ENCODE results near the gene ATXN10.

ATXN10 gene

DNA sequence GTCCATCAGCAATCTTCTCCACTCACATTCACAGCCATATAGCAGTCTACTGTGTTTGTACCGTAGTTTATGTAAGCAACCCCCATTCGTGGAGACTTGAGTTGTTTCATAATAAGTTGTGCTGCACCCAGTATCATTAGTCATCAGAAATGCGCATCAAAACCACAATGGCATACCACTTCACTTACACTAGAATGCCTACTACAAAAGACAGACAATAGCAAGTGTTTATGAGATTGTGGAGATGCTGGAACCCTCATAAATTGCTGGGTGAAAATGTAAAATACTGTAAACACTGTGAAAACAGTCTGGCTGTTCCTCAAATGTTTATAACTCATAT lies 133.3 kb downstream of the ATXN10 start:
- Histone ChIP-seq H3K9ac (ENCODE audit: low read depth, low read length) (no peak overlapping the region), H3K4me1 (ENCODE audit: control insufficient read depth, insufficient read depth, low read length) (no peaks in the 10 kb centered on the region; the same call in 1 of the 2 replicates), H3K4me3 (ENCODE audit: low read depth, low read length) (no peak overlapping the region), H3K27ac (ENCODE audit: low read depth, low read length) (no peak overlapping the region), H3K27me3 (ENCODE audit: control insufficient read depth, insufficient read depth, low read length) (no peaks in the 10 kb centered on the region), H3K36me3 (ENCODE audit: control insufficient read depth, insufficient read depth, low read length) (peaks cover 18% of the 10 kb centered on the region), H3K9me3 (ENCODE audit: control insufficient read depth, insufficient read depth, low read length) (no peaks in the 10 kb centered on the region)

DNA sequence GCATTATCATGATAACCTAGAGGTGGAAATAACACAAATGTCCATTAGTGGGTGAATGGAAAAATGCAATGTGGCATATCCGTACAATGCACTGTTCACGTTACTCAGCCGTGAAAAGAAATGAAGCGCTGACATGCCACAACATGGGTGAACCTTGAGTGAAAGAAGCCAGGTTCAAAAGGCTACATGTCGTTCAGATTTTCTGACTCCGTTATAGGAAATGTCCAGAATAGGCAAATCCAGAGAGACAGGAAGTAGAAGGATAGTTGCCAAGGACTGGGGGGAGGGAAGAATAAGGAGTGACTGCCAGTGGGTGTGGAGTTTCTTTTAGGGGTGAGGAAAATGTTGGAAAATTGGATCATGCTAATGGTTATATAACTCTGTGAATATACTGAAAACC lies 133.8 kb downstream of the ATXN10 start:
- Histone ChIP-seq H3K27me3 (ENCODE audit: control insufficient read depth, insufficient read depth, low read length) (no peaks in the 10 kb centered on the region), H3K4me1 (ENCODE audit: control insufficient read depth, insufficient read depth, low read length) (no peaks in the 10 kb centered on the region; the same call in 1 of the 2 replicates), H3K9ac (ENCODE audit: low read depth, low read length) (no peak overlapping the region), H3K36me3 (ENCODE audit: control insufficient read depth, insufficient read depth, low read length) (peaks cover 18% of the 10 kb centered on the region), H3K9me3 (ENCODE audit: control insufficient read depth, insufficient read depth, low read length) (no peaks in the 10 kb centered on the region), H3K4me3 (ENCODE audit: low read depth, low read length) (no peak overlapping the region), H3K27ac (ENCODE audit: low read depth, low read length) (no peak overlapping the region)

DNA sequence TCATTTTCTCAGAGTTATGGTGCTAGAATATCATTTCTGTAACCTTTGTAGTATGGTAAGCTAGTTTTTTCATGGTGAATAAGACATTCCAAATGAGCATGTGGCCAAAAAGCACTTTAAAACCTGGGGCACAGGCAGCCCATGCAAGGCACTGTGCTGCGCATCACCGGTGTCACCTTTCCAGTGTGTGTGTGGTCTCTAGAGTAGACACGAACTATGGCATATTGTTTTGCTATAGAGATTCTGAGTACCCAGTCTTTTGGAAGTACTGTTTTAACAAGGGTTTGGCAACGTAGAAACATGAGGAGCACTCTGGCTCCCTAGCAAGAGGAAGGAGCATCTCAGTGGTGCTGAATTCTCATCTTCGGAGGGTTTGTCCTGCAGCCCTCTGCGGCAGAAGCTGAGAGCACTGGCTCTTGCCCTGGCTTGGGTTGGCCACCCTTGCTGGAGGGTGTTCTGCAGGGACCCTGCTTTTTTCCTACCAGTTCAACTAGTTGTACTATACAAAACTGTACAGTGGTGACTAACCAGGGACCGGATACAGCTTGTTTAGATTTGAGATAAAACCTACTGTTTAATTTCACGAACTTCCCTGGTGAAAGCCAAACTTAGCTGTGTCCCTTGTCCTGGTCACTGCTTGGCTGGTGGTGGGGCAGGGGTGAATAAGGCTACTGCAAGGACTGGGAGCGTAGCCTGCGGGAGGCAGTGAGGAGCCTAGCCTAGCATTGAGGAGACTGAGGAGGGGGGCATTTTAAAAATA lies 135.7 kb downstream of the ATXN10 start:
- Histone ChIP-seq H3K27me3 (ENCODE audit: control insufficient read depth, insufficient read depth, low read length) (no peaks in the 10 kb centered on the region), H3K4me1 (ENCODE audit: control insufficient read depth, insufficient read depth, low read length) (no peaks in the 10 kb centered on the region; the same call in 1 of the 2 replicates), H3K36me3 (ENCODE audit: control insufficient read depth, insufficient read depth, low read length) (peaks cover 30% of the 10 kb centered on the region), H3K9ac (ENCODE audit: low read depth, low read length) (no peak overlapping the region), H3K9me3 (ENCODE audit: control insufficient read depth, insufficient read depth, low read length) (no peaks in the 10 kb centered on the region), H3K27ac (ENCODE audit: low read depth, low read length) (no peak overlapping the region), H3K4me3 (ENCODE audit: low read depth, low read length) (no peak overlapping the region)

DNA sequence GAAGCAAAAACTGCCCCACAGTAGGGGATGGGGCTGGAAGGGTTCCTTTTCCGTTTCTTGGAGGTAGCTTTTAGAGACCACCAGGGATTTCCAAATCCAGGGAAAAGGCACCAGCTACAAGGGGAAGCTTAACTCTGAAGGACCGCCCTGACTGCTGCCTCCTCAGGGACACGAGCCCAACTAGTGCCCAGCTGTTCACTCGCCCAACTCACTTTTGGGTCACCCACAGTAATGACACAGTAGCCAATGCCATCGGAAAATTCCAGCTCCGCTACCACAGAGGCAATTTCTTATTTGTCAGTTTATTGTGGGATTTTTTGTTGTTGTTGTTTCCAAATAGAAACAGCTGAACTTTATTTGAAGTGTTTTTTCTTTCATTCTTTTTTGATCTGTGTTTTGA lies 141.3 kb downstream of the ATXN10 start:
- Histone ChIP-seq H3K36me3 (ENCODE audit: control insufficient read depth, insufficient read depth, low read length) (peaks cover 40% of the 10 kb centered on the region), H3K27ac (ENCODE audit: low read depth, low read length) (no peak overlapping the region), H3K4me1 (ENCODE audit: control insufficient read depth, insufficient read depth, low read length) (peaks cover 3% of the 10 kb centered on the region), H3K4me3 (ENCODE audit: low read depth, low read length) (no peak overlapping the region), H3K27me3 (ENCODE audit: control insufficient read depth, insufficient read depth, low read length) (no peaks in the 10 kb centered on the region), H3K9me3 (ENCODE audit: control insufficient read depth, insufficient read depth, low read length) (no peaks in the 10 kb centered on the region), H3K9ac (ENCODE audit: low read depth, low read length) (no peak overlapping the region)

DNA sequence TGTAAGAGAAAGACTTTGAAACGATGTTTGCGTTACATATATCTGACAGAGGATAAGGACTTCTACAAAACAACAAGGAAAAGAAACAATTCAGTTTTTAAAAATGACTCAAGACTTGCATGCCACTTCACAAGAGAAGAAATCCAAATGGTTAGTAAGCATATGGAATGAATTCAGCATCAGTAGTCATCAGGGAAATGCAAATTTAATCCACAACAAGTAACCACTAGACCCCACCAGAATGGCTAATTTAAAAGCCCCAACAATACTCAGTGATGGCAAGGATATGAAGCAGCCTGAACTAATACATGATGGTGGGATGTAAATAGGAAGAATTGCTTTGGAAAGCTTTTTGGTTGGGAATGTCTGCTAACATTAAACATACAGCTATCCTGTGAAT lies 142.6 kb downstream of the ATXN10 start:
- no peak overlapping the region for H3K27ac ChIP-seq (ENCODE audit: low read depth, low read length)
- H3K4me3 ChIP-seq (ENCODE audit: low read depth, low read length), result no peak overlapping the region
- H3K36me3 ChIP-seq (ENCODE audit: control insufficient read depth, insufficient read depth, low read length), result peaks cover 33% of the 10 kb centered on the region
- H3K9ac ChIP-seq (ENCODE audit: low read depth, low read length), result no peak overlapping the region
- H3K9me3 ChIP-seq (ENCODE audit: control insufficient read depth, insufficient read depth, low read length), result no peaks in the 10 kb centered on the region
- no peaks in the 10 kb centered on the region for H3K27me3 ChIP-seq (ENCODE audit: control insufficient read depth, insufficient read depth, low read length)
- H3K4me1 ChIP-seq (ENCODE audit: control insufficient read depth, insufficient read depth, low read length), result peaks cover 8% of the 10 kb centered on the region

DNA sequence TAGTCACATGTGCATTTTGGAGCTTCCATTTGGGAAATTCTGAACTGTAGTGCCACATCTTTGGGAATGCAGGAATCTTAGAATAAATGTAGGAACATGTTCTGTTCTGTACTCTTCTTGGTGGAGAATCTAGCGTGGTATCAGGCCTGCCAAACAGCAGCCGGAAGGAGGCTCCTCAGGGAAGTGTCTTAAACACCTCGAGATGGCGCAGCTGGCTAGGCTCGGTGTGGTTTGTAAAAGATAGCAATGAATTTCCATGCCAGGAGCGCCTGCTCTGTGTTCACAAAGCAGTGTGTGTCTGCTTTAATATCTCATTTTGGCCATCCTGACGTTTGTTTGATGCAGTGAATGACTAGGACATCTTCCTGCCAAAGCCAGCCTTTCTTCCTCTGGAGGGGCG lies 145.1 kb downstream of the ATXN10 start:
- H3K27ac ChIP-seq (ENCODE audit: low read depth, low read length), result no peak overlapping the region
- no peak overlapping the region for H3K4me3 ChIP-seq (ENCODE audit: low read depth, low read length)
- H3K27me3 ChIP-seq (ENCODE audit: control insufficient read depth, insufficient read depth, low read length), result no peaks in the 10 kb centered on the region
- peaks cover 24% of the 10 kb centered on the region for H3K36me3 ChIP-seq (ENCODE audit: control insufficient read depth, insufficient read depth, low read length)
- H3K9me3 ChIP-seq (ENCODE audit: control insufficient read depth, insufficient read depth, low read length), result no peaks in the 10 kb centered on the region
- no peak overlapping the region for H3K9ac ChIP-seq (ENCODE audit: low read depth, low read length)
- H3K4me1 ChIP-seq (ENCODE audit: control insufficient read depth, insufficient read depth, low read length), result peaks cover 8% of the 10 kb centered on the region

DNA sequence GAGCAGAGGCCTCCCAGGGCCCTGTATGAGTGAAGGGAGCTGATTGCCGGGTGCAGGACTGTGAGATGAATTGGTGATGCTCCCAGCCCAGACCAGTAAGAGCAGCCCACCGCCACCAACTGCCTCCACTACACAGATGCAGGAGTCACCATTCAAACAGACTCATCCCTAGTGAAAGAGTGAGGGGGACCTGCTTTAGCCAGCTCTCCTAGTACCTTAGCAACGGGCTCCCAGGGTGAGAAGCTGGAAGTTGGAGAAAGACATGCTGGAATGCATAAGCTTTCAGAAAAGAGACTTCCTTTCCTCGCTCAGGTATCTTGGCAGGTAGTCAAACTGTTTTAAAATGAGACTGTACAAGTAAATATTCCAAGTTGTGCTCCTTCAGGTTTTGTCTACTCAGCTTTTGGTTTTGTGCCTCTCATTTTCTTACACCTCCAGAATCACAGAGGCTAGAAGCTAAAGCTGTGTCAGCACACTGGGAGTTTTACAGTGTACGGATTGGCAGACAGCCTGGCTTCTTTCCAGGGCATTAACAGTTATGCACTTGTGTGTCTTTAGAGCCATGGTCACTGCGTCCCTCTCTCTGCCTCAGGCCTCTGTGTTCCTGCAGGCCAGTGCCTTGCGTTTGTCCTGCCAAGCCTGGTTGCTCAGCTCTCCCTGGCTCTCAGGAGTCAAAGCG lies 146.2 kb downstream of the ATXN10 start:
- Histone ChIP-seq H3K9ac (ENCODE audit: low read depth, low read length) (peak overlapping the region; percentile 37; the same call in 1 of the 2 replicates), H3K4me1 (ENCODE audit: control insufficient read depth, insufficient read depth, low read length) (peaks cover 8% of the 10 kb centered on the region), H3K9me3 (ENCODE audit: control insufficient read depth, insufficient read depth, low read length) (no peaks in the 10 kb centered on the region), H3K27ac (ENCODE audit: low read depth, low read length) (peak overlapping the region; percentile 62), H3K27me3 (ENCODE audit: control insufficient read depth, insufficient read depth, low read length) (no peaks in the 10 kb centered on the region), H3K4me3 (ENCODE audit: low read depth, low read length) (no peak overlapping the region), H3K36me3 (ENCODE audit: control insufficient read depth, insufficient read depth, low read length) (peaks cover 16% of the 10 kb centered on the region)

DNA sequence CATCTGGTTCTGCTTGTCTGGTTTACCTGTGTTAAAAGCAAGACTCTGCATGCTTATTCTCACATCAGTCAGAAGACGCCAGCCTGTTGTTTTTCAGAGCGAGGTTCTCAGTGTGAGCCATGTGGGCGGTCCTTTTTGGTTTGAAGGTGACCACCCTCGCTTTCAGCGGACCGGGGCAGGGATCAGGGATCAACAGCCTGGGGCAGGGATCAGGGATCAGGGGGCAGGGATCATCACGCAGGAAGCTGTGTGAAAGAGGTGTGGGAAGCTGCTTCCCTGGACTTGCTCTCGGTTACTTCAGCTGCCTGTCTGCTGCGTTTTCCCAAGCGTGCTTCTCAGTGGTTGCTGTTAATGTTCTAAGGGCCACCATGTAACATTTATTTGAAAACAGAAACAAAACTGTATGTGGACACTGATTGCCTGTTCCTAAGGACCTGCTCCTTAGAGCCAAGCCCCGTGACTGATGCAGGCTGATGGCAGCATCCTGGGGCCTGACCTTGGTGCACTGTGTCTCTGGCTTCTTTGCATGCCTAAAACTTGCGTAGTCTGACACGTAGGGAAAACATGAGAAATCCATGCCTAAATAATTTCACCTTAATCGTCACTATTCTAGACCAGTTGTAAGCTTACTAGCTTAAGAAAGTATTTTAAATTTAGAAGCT lies 146.9 kb downstream of the ATXN10 start:
- Histone ChIP-seq H3K36me3 (ENCODE audit: control insufficient read depth, insufficient read depth, low read length) (peaks cover 16% of the 10 kb centered on the region), H3K27ac (ENCODE audit: low read depth, low read length) (peak overlapping the region; percentile 62)

DNA sequence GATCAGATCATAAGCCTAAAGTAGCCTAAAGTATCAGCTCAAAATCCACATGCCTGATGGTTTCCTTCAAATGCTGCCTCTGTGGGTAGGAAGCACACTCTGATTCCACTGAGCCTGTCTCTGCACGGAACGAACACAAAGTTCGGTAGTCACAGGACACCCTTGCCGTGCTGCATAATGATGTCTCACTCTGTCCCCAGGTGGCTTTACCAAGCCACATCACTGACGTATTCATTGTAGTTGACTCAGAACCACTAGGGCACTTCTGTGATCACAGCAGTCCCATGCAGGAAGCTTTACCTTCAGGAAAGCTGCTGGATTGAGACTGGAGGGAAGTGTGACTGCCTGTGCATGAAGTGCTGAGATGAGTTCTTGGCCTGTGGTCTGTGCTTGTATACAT lies 147.7 kb downstream of the ATXN10 start:
- H3K27me3 ChIP-seq (ENCODE audit: control insufficient read depth, insufficient read depth, low read length), result no peaks in the 10 kb centered on the region
- H3K9me3 ChIP-seq (ENCODE audit: control insufficient read depth, insufficient read depth, low read length), result no peaks in the 10 kb centered on the region
- H3K27ac ChIP-seq (ENCODE audit: low read depth, low read length), result no peak overlapping the region
- H3K4me1 ChIP-seq (ENCODE audit: control insufficient read depth, insufficient read depth, low read length), result peaks cover 8% of the 10 kb centered on the region
- H3K9ac ChIP-seq (ENCODE audit: low read depth, low read length), result no peak overlapping the region
- peaks cover 10% of the 10 kb centered on the region for H3K36me3 ChIP-seq (ENCODE audit: control insufficient read depth, insufficient read depth, low read length)
- no peak overlapping the region for H3K4me3 ChIP-seq (ENCODE audit: low read depth, low read length)

More for the DNA sequence above, 146.9 kb downstream of the ATXN10 start:
- H3K27me3 ChIP-seq (ENCODE audit: control insufficient read depth, insufficient read depth, low read length), result no peaks in the 10 kb centered on the region
- no peak overlapping the region for H3K4me3 ChIP-seq (ENCODE audit: low read depth, low read length)
- H3K9ac ChIP-seq (ENCODE audit: low read depth, low read length), result peak overlapping the region; percentile 37; the same call in 1 of the 2 replicates
- no peaks in the 10 kb centered on the region for H3K9me3 ChIP-seq (ENCODE audit: control insufficient read depth, insufficient read depth, low read length)
- H3K4me1 ChIP-seq (ENCODE audit: control insufficient read depth, insufficient read depth, low read length), result peaks cover 8% of the 10 kb centered on the region

DNA sequence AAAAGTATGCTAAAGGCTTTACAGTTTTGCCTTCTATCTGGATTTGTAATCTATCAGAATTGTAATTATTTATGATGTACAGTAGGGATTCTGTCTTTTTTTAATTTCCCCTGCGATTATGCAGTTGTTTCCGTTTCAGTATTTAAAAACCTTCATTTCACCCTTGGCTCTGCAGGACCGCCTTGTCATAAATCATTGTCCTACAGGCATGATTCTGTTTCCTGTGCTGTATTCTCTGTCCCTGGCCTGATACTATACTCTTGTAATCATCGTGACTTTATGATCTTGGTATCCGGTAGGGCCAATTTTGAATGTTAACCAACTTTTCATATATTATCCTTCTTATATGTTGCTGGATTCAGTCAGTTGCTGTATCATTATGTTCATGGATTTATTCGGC lies 151.7 kb downstream of the ATXN10 start:
- Histone ChIP-seq H3K27me3 (ENCODE audit: control insufficient read depth, insufficient read depth, low read length) (no peaks in the 10 kb centered on the region), H3K27ac (ENCODE audit: low read depth, low read length) (no peak overlapping the region), H3K36me3 (ENCODE audit: control insufficient read depth, insufficient read depth, low read length) (peaks cover 5% of the 10 kb centered on the region; the same call in 1 of the 2 replicates), H3K4me1 (ENCODE audit: control insufficient read depth, insufficient read depth, low read length) (peaks cover under 1% of the 10 kb centered on the region), H3K9ac (ENCODE audit: low read depth, low read length) (no peak overlapping the region), H3K9me3 (ENCODE audit: control insufficient read depth, insufficient read depth, low read length) (no peaks in the 10 kb centered on the region), H3K4me3 (ENCODE audit: low read depth, low read length) (no peak overlapping the region)

DNA sequence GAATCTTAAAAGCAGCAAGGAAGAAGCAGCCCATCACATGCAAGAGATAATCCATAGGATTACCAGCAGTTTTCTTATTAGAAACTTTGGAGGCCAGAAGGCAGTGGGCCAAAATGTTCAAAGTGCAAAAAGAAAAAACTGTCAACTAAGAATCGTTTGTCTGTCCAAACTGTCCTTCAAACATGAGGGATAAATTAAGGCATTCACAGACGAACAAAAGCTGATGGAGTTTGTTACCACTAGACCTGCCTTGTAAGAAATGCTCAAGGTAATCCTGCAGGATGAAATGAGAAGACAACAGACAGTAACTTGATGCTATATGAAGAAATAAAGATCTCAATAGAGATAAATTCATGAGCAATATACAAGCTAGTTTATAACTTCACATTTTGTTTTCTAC lies 154.9 kb downstream of the ATXN10 start:
- H3K4me1 ChIP-seq (ENCODE audit: control insufficient read depth, insufficient read depth, low read length), result no peaks in the 10 kb centered on the region
- no peak overlapping the region for H3K27ac ChIP-seq (ENCODE audit: low read depth, low read length)
- H3K4me3 ChIP-seq (ENCODE audit: low read depth, low read length), result no peak overlapping the region
- peaks cover 5% of the 10 kb centered on the region; the same call in 1 of the 2 replicates for H3K36me3 ChIP-seq (ENCODE audit: control insufficient read depth, insufficient read depth, low read length)
- no peak overlapping the region for H3K9ac ChIP-seq (ENCODE audit: low read depth, low read length)
- no peaks in the 10 kb centered on the region for H3K9me3 ChIP-seq (ENCODE audit: control insufficient read depth, insufficient read depth, low read length)
- H3K27me3 ChIP-seq (ENCODE audit: control insufficient read depth, insufficient read depth, low read length), result no peaks in the 10 kb centered on the region
